ENCODE data around the gene PRRT1.
A peak's percentile ranks its signal among the peaks of the same experiment; 100 is the strongest.
"Not testable (repeated sequence)": the region's sequence is repeated elsewhere in the genome, so short reads cannot be mapped to it uniquely, and the experiment has no call there.

The PRRT1 gene

DNA sequence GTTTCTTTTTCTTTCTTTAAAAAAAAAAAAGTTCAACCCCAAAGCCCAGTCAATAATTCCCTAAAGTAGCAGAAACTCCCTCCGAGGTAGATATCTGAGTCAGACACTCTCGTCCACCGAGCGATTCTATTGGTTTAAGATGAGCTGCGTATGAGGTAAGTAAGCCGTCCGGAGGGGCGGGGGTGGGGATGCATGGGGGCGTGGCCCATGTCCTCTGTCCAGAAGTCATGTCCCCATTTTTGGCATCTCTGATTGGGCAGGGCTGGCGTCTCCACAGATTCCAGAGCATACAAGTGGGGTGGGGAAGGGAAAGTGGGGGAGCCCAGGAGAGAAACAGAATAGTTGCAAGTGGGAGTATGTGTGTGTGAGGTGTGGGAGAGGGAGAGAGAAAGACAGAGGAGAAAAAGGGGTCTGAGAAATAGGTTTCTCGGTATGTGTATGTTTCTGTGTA, 34.0 kb upstream of the PRRT1 start:
- not testable (repeated sequence) for H3K23ac ChIP-seq (ENCODE audit: low read length); H3K18ac ChIP-seq (ENCODE audit: low read length); H3K4me2 ChIP-seq (ENCODE audit: low read length); H3K27ac ChIP-seq (ENCODE audit: low read depth, low read length); H3K4ac ChIP-seq (ENCODE audit: low read depth, low read length); H3K27me3 ChIP-seq (ENCODE audit: insufficient read depth, low read length); H2BK120ac ChIP-seq (ENCODE audit: insufficient read depth, low read length, poor library complexity); H2AK5ac ChIP-seq (ENCODE audit: low read length); H4K8ac ChIP-seq (ENCODE audit: low read depth, low read length); H3K9me3 ChIP-seq (ENCODE audit: insufficient read depth, low read depth, low read length); H4K12ac ChIP-seq (ENCODE audit: low read depth, low read length); H2BK12ac ChIP-seq (ENCODE audit: low read length); H2AFZ ChIP-seq (ENCODE audit: insufficient read depth, low read length, poor library complexity); H4K91ac ChIP-seq (ENCODE audit: low read depth, low read length); H2BK5ac ChIP-seq (ENCODE audit: low read depth, low read length, poor library complexity); H3K9ac ChIP-seq (ENCODE audit: low read length); H3K14ac ChIP-seq (ENCODE audit: low read length); H3K4me3 ChIP-seq (ENCODE audit: low read depth, low read length)
- Histone ChIP-seq H3K79me1 (ENCODE audit: low read length) (peaks cover 11% of the 10 kb centered on the region), H3K4me1 (ENCODE audit: control insufficient read depth in 1 of 2, insufficient read depth in 2 of 2, low read length in 2 of 2) (peaks cover 3 to 15% of the 10 kb centered on the region in 2 experiments), H3K79me2 (ENCODE audit: control insufficient read depth, insufficient read depth, low read length, poor library complexity) (peaks cover 11% of the 10 kb centered on the region), H3K36me3 (ENCODE audit: control insufficient read depth in 1 of 2, insufficient read depth in 2 of 2, low read length in 2 of 2) (peaks cover 47% of the 10 kb centered on the region in 2 experiments)
- peak; percentile 58 to 65 for DNase-seq
- no CpG with 5 or more reads among the region's 11 CpGs for WGBS (ENCODE audit: extremely low coverage, insufficient coverage, insufficient read length)

DNA sequence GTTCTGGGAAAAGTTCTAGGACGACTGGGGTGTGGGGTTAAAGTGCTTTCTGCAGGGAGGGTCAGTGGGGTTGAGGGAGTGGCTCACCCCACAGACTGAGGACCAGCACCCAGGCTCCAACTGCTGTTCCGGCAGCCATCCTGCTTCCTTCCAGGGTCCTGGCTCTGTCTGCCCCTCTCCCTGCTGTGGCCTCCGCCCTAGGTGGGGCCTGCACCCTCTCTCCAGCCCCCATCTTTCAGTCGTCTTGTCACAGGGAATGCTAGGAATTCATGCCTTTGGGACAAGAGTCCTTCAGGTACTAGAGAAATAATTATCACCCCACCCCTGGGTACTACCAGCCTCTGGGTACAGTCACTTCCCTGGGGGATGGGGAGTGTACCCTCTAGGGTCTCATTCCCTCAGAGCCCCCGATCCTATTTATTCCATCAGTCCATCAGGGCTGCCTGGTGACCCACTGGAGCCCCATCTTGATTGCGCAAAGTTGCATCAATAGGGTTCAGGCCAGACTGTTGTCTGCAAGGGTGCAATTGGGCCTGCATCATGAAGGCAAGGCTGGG, 32.4 kb upstream of the PRRT1 start, which contains the start of gene AGER:
TSS of gene AGER (minus strand) at position 170 of the 557 bp plus-strand sequence. CDS start at position 139, 31 bp downstream.
- H3K4ac ChIP-seq (ENCODE audit: low read depth, low read length) = no peak within 1 kb of the TSS
- peaks cover 2% of the 10 kb centered on the region for H3K79me1 ChIP-seq (ENCODE audit: low read length)
- H3K27ac ChIP-seq (ENCODE audit: low read depth, low read length) = no peak within 1 kb of the TSS
- H2AK5ac ChIP-seq (ENCODE audit: low read length) = no peak within 1 kb of the TSS
- H4K8ac ChIP-seq (ENCODE audit: low read depth, low read length) = no peak within 1 kb of the TSS
- H4K12ac ChIP-seq (ENCODE audit: low read depth, low read length) = no peak within 1 kb of the TSS
- H2BK12ac ChIP-seq (ENCODE audit: low read length) = no peak within 1 kb of the TSS
- H3K36me3 ChIP-seq (ENCODE audit: control insufficient read depth in 1 of 2, insufficient read depth in 2 of 2, low read length in 2 of 2) = peaks cover 48 to 56% of the 10 kb centered on the region in 2 experiments
- no CpG with 5 or more reads among the region's 6 CpGs for whole genome bisulfite sequencing (ENCODE audit: extremely low coverage, insufficient coverage, insufficient read length)
- no peaks in the 10 kb centered on the region for H3K9me3 ChIP-seq (ENCODE audit: insufficient read depth, low read depth, low read length)
- no peak within 1 kb of the TSS for H3K9ac ChIP-seq (ENCODE audit: low read length)
- no peak within 1 kb of the TSS for H2BK120ac ChIP-seq (ENCODE audit: insufficient read depth, low read length, poor library complexity)
- H3K14ac ChIP-seq (ENCODE audit: low read length) = no peak within 1 kb of the TSS
- H2BK5ac ChIP-seq (ENCODE audit: low read depth, low read length, poor library complexity) = no peak within 1 kb of the TSS
- H3K4me1 ChIP-seq (ENCODE audit: control insufficient read depth in 1 of 2, insufficient read depth in 2 of 2, low read length in 2 of 2) = peaks cover 2 to 11% of the 10 kb centered on the region in 2 experiments
- H4K91ac ChIP-seq (ENCODE audit: low read depth, low read length) = no peak within 1 kb of the TSS
- peaks cover 4% of the 10 kb centered on the region for H3K79me2 ChIP-seq (ENCODE audit: control insufficient read depth, insufficient read depth, low read length, poor library complexity)
- no peak within 1 kb of the TSS for H3K4me3 ChIP-seq (ENCODE audit: low read depth, low read length)
- H3K27me3 ChIP-seq (ENCODE audit: insufficient read depth, low read length) = no peaks in the 10 kb centered on the region
- DNase-seq = no peak
- no peak within 1 kb of the TSS for H3K18ac ChIP-seq (ENCODE audit: low read length)
- no peak within 1 kb of the TSS for H2AFZ ChIP-seq (ENCODE audit: insufficient read depth, low read length, poor library complexity)
- H3K4me2 ChIP-seq (ENCODE audit: low read length) = no peak within 1 kb of the TSS
- H3K23ac ChIP-seq (ENCODE audit: low read length) = no peak within 1 kb of the TSS

DNA sequence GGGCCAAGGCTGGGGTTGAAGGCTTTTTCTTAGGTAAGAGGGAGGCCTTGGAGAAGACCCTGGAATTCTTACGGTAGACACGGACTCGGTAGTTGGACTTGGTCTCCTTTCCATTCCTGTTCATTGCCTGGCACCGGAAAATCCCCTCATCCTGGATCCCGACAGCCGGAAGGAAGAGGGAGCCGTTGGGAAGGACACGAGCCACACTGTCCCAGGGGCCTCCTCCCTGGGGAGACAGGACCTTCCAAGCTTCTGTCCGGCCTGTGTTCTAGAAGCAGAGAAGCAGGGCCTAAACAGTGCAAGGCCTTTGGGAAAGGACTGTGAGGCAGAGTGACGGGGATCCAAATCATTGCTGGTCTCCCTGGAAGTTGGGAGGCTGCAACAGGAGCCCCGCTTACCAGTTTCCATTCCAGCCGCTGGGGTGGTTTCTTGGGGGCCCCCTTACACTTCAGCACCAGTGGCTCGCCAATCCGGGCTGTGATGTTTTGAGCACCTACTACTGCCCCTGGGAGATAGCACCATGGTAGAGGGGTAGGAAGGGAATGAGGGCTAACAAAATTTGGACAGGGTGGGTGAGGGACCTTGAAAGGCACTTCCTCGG, 31.8 kb upstream of the PRRT1 start:
- Histone ChIP-seq H3K79me2 (ENCODE audit: control insufficient read depth, insufficient read depth, low read length, poor library complexity) (peaks cover 2% of the 10 kb centered on the region), H3K4me1 (ENCODE audit: control insufficient read depth in 1 of 2, insufficient read depth in 2 of 2, low read length in 2 of 2) (peaks cover 0 to 10% of the 10 kb centered on the region in 2 experiments), H3K4me3 (ENCODE audit: low read depth, low read length) (no peak overlapping the region), H3K4me2 (ENCODE audit: low read length) (no peak overlapping the region), H3K27ac (ENCODE audit: low read depth, low read length) (no peak overlapping the region), H3K23ac (ENCODE audit: low read length) (no peak overlapping the region), H3K27me3 (ENCODE audit: insufficient read depth, low read length) (no peaks in the 10 kb centered on the region), H2BK120ac (ENCODE audit: insufficient read depth, low read length, poor library complexity) (no peak overlapping the region), H4K12ac (ENCODE audit: low read depth, low read length) (no peak overlapping the region), H3K9ac (ENCODE audit: low read length) (no peak overlapping the region), H2AK5ac (ENCODE audit: low read length) (no peak overlapping the region), H2AFZ (ENCODE audit: insufficient read depth, low read length, poor library complexity) (no peak overlapping the region), H2BK12ac (ENCODE audit: low read length) (no peak overlapping the region), H2BK5ac (ENCODE audit: low read depth, low read length, poor library complexity) (no peak overlapping the region), H3K9me3 (ENCODE audit: insufficient read depth, low read depth, low read length) (no peaks in the 10 kb centered on the region), H4K8ac (ENCODE audit: low read depth, low read length) (no peak overlapping the region), H3K79me1 (ENCODE audit: low read length) (no peaks in the 10 kb centered on the region), H3K18ac (ENCODE audit: low read length) (no peak overlapping the region), H3K14ac (ENCODE audit: low read length) (no peak overlapping the region), H3K4ac (ENCODE audit: low read depth, low read length) (no peak overlapping the region), H4K91ac (ENCODE audit: low read depth, low read length) (no peak overlapping the region), H3K36me3 (ENCODE audit: control insufficient read depth in 1 of 2, insufficient read depth in 2 of 2, low read length in 2 of 2) (peaks cover 48 to 56% of the 10 kb centered on the region in 2 experiments)
- no CpG with 5 or more reads among the region's 15 CpGs for WGBS (ENCODE audit: extremely low coverage, insufficient coverage, insufficient read length)
- DNase-seq = no peak

DNA sequence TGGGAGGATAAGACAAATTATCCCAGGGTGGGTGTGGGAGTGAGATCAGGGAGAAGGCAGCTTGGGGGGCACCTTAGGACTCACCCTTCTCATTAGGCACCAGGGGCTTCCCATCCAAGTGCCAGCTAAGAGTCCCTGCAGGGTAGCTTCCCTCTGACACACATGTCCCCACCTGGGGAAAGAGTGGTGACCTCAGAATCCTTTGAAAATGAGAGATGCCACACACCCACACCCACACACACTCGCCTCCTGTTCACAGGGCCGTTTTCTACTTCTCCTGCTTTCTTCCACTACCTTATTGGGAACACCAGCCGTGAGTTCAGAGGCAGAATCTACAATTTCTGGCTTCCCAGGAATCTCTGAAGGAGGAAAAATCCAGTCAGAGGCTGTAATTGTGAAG, 31.3 kb upstream of the PRRT1 start:
- Histone ChIP-seq H2AK5ac (ENCODE audit: low read length) (no peak overlapping the region), H3K14ac (ENCODE audit: low read length) (no peak overlapping the region), H3K27ac (ENCODE audit: low read depth, low read length) (no peak overlapping the region), H4K8ac (ENCODE audit: low read depth, low read length) (no peak overlapping the region), H3K4me2 (ENCODE audit: low read length) (no peak overlapping the region), H3K27me3 (ENCODE audit: insufficient read depth, low read length) (no peaks in the 10 kb centered on the region), H3K79me2 (ENCODE audit: control insufficient read depth, insufficient read depth, low read length, poor library complexity) (peaks cover 2% of the 10 kb centered on the region), H2AFZ (ENCODE audit: insufficient read depth, low read length, poor library complexity) (no peak overlapping the region), H3K9ac (ENCODE audit: low read length) (no peak overlapping the region), H3K79me1 (ENCODE audit: low read length) (no peaks in the 10 kb centered on the region), H4K91ac (ENCODE audit: low read depth, low read length) (no peak overlapping the region), H3K36me3 (ENCODE audit: control insufficient read depth in 1 of 2, insufficient read depth in 2 of 2, low read length in 2 of 2) (peaks cover 47 to 52% of the 10 kb centered on the region in 2 experiments), H3K4me3 (ENCODE audit: low read depth, low read length) (no peak overlapping the region), H3K23ac (ENCODE audit: low read length) (no peak overlapping the region), H3K18ac (ENCODE audit: low read length) (no peak overlapping the region), H3K4ac (ENCODE audit: low read depth, low read length) (no peak overlapping the region), H2BK12ac (ENCODE audit: low read length) (no peak overlapping the region), H3K4me1 (ENCODE audit: control insufficient read depth in 1 of 2, insufficient read depth in 2 of 2, low read length in 2 of 2) (peaks cover 0 to 9% of the 10 kb centered on the region in 2 experiments), H4K12ac (ENCODE audit: low read depth, low read length) (no peak overlapping the region), H3K9me3 (ENCODE audit: insufficient read depth, low read depth, low read length) (no peaks in the 10 kb centered on the region), H2BK5ac (ENCODE audit: low read depth, low read length, poor library complexity) (no peak overlapping the region), H2BK120ac (ENCODE audit: insufficient read depth, low read length, poor library complexity) (no peak overlapping the region)
- no CpG with 5 or more reads among the region's 3 CpGs for WGBS (ENCODE audit: extremely low coverage, insufficient coverage, insufficient read length)
- no peak for DNase-seq

All from trophoblast cell (in vitro differentiated cells and primary cell).